Vagina (tissue), 2 donors: ENCODE measurements around the gene MED8. TPM values are rescaled to one million over a fixed set of nuclear protein-coding genes. Genes with fewer than 3 reads are reported as not detected.
"Not testable (repeated sequence)": the region's sequence is repeated elsewhere in the genome, so short reads cannot be mapped to it uniquely, and the experiment has no call there.

Source experiments
- DNase-seq, 2 donors: peaks; one replicate each; pipeline ENCODE4 v3.0.0-alpha.2; 2017; ENCODE audit errors: extremely low spot score in 2 of 2
- H3K27ac ChIP-seq: fragments of 200-600 bp; sonication (generic); one replicate; pipeline ENCODE4 v1.5.1; 2019
- H3K27me3 ChIP-seq: fragments of 200-600 bp; sonication (generic); one replicate; pipeline ENCODE4 v1.5.1; 2019
- H3K36me3 ChIP-seq, 2 donors: fragments of 200-600 bp; sonication (generic); one replicate each; pipeline ENCODE4 v1.5.1; 2017 to 2019
- H3K4me1 ChIP-seq: fragments of 200-600 bp; sonication (generic); one replicate; pipeline ENCODE4 v1.5.1; 2019
- H3K4me3 ChIP-seq, 2 donors: fragments of 200-600 bp; sonication (generic); 1 replicate in 1 of 2; 2 replicates in 1 of 2; pipeline ENCODE4 v1.5.1; 2016 to 2019
- H3K9me3 ChIP-seq: fragments of 200-600 bp; sonication (generic); one replicate; pipeline ENCODE4 v1.5.1; 2019
- POLR2A ChIP-seq, 2 donors: fragments of 450-650 bp; IDR thresholded peaks; one replicate each; pipeline ENCODE4 v1.6.1; 2017; ENCODE audit warnings: antibody characterized with exemption in 2 of 2, mild to moderate bottlenecking in 2 of 2, moderate library complexity in 2 of 2
- POLR2AphosphoS5 ChIP-seq, 2 donors: sonication (generic); formaldehyde crosslinking; IDR thresholded peaks; one replicate each; pipeline ENCODE4 v1.9.0; 2017; ENCODE audit warnings: antibody characterized with exemption in 2 of 2, mild to moderate bottlenecking in 2 of 2, low read depth in 1 of 2; ENCODE audit not compliant: insufficient read depth in 1 of 2
- intact Hi-C: fragments of 100-400 bp; cut with DNase I; formaldehyde crosslinking; loops from one replicate; pipeline ENCODE4 v1.15.1; 2023
- total RNA-seq: library from RNA; depleted of rRNA; stranded (reverse); fragments of >200 nt; gene quantifications from one replicate; pipeline ENCODE4 v1.2.3, GENCODE V29; 2016
- TF ChIP-seq, protein P1 (sequence below), 3 experiments: fragments of 450-650 bp in 2 of 3; fragments of 200-600 bp in 1 of 3; sonication (generic) in 1 of 3; IDR thresholded peaks; one replicate each; pipeline ENCODE4 v1.5.1; 2017 to 2019; ENCODE audit warnings: antibody characterized with exemption in 3 of 3, mild to moderate bottlenecking in 2 of 3, moderate library complexity in 2 of 3

MED8 gene
- total RNA-seq, 1 donor from 2014 or later: 33.6 TPM

DNA sequence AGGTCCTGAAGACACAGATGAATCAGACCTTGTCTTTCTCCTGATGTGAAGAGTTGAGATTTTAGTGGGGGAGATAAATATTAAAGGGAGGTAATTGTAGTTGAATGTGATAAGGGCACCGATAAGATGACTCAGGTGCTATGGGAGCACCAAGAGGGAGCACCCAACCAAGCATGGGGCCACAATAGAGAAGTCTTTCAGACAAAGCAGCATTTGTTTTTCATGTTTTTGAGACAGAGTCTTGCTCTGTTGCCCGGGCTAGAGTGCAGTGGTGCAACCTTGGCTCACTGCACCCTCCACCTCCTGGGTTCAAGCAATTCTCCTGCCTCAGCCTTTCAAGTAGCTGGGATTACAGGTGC is 16.3 kb upstream of the MED8 start:
- no peak overlapping the region for H3K27ac ChIP-seq
- intact Hi-C loops: loop anchor here (5.0 kb wide), 1 partner anchor 169 kb away; no protein-coding TSS in a partner anchor
- peaks cover 0 to 64% of the 10 kb centered on the region in 2 donors for H3K36me3 ChIP-seq
- H3K4me1 ChIP-seq: no peaks in the 10 kb centered on the region
- H3K27me3 ChIP-seq: no peaks in the 10 kb centered on the region
- TF ChIP-seq POLR2AphosphoS5 (IDR thresholded peaks at IDR 0.05; ENCODE audit: insufficient read depth in 1 of 2, low read depth in 1 of 2) (no peak), POLR2A (IDR thresholded peaks at IDR 0.05) (no peak)
- TF ChIP-seq, protein P1, sequence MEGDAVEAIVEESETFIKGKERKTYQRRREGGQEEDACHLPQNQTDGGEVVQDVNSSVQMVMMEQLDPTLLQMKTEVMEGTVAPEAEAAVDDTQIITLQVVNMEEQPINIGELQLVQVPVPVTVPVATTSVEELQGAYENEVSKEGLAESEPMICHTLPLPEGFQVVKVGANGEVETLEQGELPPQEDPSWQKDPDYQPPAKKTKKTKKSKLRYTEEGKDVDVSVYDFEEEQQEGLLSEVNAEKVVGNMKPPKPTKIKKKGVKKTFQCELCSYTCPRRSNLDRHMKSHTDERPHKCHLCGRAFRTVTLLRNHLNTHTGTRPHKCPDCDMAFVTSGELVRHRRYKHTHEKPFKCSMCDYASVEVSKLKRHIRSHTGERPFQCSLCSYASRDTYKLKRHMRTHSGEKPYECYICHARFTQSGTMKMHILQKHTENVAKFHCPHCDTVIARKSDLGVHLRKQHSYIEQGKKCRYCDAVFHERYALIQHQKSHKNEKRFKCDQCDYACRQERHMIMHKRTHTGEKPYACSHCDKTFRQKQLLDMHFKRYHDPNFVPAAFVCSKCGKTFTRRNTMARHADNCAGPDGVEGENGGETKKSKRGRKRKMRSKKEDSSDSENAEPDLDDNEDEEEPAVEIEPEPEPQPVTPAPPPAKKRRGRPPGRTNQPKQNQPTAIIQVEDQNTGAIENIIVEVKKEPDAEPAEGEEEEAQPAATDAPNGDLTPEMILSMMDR (IDR thresholded peaks at IDR 0.05): no peak
- no peak for DNase-seq
- no peaks in the 10 kb centered on the region for H3K9me3 ChIP-seq
- H3K4me3 ChIP-seq: no peak overlapping the region

DNA sequence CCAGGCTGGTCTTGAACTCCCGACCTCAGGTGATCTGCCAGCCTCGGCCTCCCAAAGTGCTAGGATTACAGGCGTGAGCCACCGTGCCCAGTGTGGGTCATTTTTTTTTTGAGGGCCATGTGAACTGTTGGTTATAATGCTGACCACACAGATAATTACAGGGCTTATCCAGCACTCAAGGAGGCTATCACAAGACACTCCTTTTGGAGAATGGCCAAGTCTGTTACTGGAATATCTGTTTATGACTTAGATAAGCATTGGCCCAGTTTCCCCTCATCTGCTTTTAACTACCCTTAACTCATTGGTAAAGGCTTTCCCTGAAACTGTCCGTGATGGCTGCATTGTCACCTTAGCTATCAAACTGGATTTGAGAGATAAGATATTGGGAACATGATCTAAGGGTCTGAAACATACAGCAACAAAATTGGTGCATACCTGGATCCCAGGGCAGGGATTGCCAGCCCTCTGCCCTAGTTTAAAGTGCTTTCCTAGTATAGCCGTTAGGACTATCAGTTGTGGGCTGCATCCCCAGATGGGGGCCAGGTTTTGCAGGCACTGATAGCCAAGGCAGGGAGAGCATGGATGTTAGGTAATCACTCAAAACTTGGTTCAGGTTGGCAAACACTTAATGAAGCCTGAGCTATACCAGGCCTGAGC is 15.7 kb upstream of the MED8 start:
- Histone ChIP-seq H3K4me3 (no peak overlapping the region), H3K9me3 (no peaks in the 10 kb centered on the region), H3K27me3 (no peaks in the 10 kb centered on the region), H3K4me1 (no peaks in the 10 kb centered on the region), H3K27ac (no peak overlapping the region), H3K36me3 (peaks cover 0 to 64% of the 10 kb centered on the region in 2 donors)
- TF ChIP-seq POLR2AphosphoS5 (IDR thresholded peaks at IDR 0.05; ENCODE audit: insufficient read depth in 1 of 2, low read depth in 1 of 2): no peak
- no peak for DNase-seq
- intact Hi-C loops: loop anchor here (5.0 kb wide), 1 partner anchor 168 kb away; no protein-coding TSS in a partner anchor

DNA sequence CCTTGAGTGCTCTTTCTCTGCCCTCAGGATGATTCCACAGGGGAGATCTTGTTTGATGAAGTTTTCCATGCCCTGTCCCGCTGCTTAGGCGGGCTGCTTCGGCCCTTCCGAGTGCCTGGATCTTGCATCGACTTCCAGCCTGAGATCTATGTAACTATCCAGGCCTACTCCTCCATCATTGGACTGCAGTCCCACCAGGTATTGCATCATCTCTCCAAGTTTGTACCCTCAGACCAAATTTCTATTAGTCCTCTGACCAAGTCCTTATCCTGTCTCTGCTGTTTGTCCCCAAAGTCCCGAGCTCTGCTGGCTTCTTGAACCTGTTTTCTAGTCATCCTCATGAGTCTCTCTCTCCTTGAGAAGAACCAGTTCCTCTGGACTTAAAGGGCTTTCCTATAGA is 14.8 kb upstream of the MED8 start:
- H3K27ac ChIP-seq: no peak overlapping the region
- DNase-seq: no peak
- no peaks in the 10 kb centered on the region for H3K4me1 ChIP-seq
- intact Hi-C loops: no loop called here
- H3K4me3 ChIP-seq: no peak overlapping the region
- H3K36me3 ChIP-seq: peaks cover 0 to 63% of the 10 kb centered on the region in 2 donors
- no peaks in the 10 kb centered on the region for H3K27me3 ChIP-seq
- H3K9me3 ChIP-seq: no peaks in the 10 kb centered on the region
- TF ChIP-seq POLR2AphosphoS5 (IDR thresholded peaks at IDR 0.05; ENCODE audit: insufficient read depth in 1 of 2, low read depth in 1 of 2) (no peak), POLR2A (IDR thresholded peaks at IDR 0.05) (no peak)
- TF ChIP-seq, protein P1 (IDR thresholded peaks at IDR 0.05): no peak

DNA sequence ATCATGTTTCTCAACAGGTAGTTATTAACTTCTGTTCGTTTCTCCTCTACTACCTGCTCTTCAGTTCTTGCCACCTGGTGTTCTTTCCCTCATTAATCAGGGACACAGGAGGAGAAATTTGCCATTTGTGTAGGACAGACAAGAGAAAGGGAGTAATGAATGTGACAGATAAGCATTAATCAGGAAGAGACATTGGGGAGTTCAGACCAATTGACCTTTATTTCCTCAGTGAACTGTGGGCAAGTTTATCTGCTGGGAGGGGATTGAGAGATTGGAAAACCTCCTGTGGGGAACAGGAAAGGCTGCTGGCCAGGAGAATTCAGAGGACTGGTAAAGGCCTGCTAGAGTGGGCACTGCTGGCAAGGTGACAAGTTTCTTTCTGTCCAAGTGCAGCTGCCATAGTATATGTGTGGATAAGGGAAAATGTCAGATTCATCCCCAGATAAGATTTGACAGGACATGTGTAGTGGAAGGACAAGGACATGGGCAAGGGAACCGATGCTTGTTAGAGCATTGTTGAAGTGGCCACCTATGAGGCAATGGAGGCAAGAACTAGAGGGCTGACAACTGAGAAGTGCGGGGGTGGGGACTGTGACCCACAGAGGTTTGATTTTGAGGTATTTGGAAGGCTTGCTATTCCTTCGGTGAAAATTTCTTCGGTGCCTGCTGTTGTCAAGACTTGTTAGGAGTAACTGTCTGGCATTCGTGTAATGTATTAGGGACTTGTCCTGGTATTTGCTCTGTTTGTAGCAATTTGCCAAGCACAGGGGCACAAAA is 12.7 kb upstream of the MED8 start:
- no peak for DNase-seq
- Histone ChIP-seq H3K27ac (no peak overlapping the region), H3K36me3 (peaks cover 0 to 46% of the 10 kb centered on the region in 2 donors)

DNA sequence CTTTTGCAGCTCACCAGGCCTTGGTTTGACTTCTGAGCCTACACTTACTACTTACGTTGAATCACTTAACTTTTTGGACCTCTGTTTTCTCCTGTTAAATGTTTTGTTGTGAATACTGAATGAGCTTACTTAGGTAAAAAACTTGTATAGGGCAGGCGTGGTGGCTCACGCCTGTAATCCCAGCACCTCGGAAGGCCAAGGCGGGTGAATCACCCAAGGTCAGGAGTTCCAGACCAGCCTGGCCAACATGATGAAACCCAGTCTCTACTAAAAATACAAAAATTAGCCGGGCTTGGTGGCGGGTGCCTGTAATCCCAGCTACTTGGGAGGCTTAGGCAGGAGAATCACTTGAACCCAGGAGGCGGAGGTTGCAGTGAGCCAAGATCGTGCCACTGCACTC is 10.8 kb upstream of the MED8 start:
- intact Hi-C loops: not testable (repeated sequence)

More for the DNA sequence above, 12.7 kb upstream of the MED8 start:
- Histone ChIP-seq H3K9me3 (no peaks in the 10 kb centered on the region), H3K4me3 (no peak overlapping the region), H3K4me1 (no peaks in the 10 kb centered on the region), H3K27me3 (no peaks in the 10 kb centered on the region)
- intact Hi-C loops: no loop called here
- TF ChIP-seq, protein P1 (IDR thresholded peaks at IDR 0.05): no peak
- TF ChIP-seq POLR2A (IDR thresholded peaks at IDR 0.05) (no peak), POLR2AphosphoS5 (IDR thresholded peaks at IDR 0.05; ENCODE audit: insufficient read depth in 1 of 2, low read depth in 1 of 2) (no peak)

DNA sequence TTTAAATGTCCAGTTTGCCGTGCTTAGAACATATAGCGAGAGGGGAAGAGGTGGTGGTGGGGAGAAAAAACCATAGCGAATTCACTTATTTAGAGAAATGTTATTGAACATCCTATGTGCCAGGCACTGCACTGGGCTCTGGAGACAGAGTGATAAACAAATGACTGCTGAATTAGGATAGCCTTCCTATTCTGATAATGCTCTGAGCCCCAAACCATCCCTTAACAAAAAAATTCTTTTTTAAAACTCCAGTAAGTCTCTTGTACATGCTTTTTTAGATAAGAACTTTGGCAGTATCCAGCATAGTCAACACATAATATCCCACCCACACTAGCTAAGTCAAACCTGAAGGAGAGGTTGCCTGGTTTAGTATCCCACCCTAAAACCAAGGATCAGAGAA is 8.6 kb upstream of the MED8 start:
- no peaks in the 10 kb centered on the region for H3K4me1 ChIP-seq
- intact Hi-C loops: no loop called here

More for the DNA sequence above, 10.8 kb upstream of the MED8 start:
- DNase-seq, H3K27ac ChIP-seq, H3K9me3 ChIP-seq, H3K4me1 ChIP-seq, H3K27me3 ChIP-seq, H3K4me3 ChIP-seq: not testable (repeated sequence)
- H3K36me3 ChIP-seq: peaks cover 0 to 28% of the 10 kb centered on the region in 2 donors

More for the DNA sequence above, 8.6 kb upstream of the MED8 start:
- Histone ChIP-seq H3K27ac (no peak overlapping the region), H3K27me3 (no peaks in the 10 kb centered on the region), H3K9me3 (no peaks in the 10 kb centered on the region), H3K36me3 (peaks cover 0 to 6% of the 10 kb centered on the region in 2 donors), H3K4me3 (no peak overlapping the region)
- no peak for DNase-seq
- TF ChIP-seq POLR2AphosphoS5 (IDR thresholded peaks at IDR 0.05; ENCODE audit: insufficient read depth in 1 of 2, low read depth in 1 of 2) (no peak), POLR2A (IDR thresholded peaks at IDR 0.05) (no peak)
- TF ChIP-seq, protein P1 (IDR thresholded peaks at IDR 0.05): no peak
